K562 (cell line): ENCODE measurements around the gene FAM32A. TPM values are rescaled to one million over a fixed set of nuclear protein-coding genes. Genes with fewer than 3 reads are reported as not detected.

Experiments used
- ATAC-seq: fragments of 200-7000 bp; cut with Tn5 transposase; 3 replicates; pipeline ENCODE4 v1.9.1; 2020; ENCODE audit warnings: moderate library complexity
- BruUV-seq: library from RNA; stranded (reverse); fragments of 400-500 nt; replicated peaks from 2 replicates; lab custom pipeline; 2021; lab: Mats Ljungman, UMichigan
- CTCF ChIA-PET: fragments of 300-600 bp; formaldehyde crosslinking; extraction: SDS; loops from one replicate; lab custom pipeline; 2021; ENCODE audit warnings: low intra/inter-chr PET ratio; lab: Yijun Ruan, JAX
- POLR2A ChIA-PET: fragments of 300-600, 350-650 bp; sonication (Branson Sonifier 250); formaldehyde crosslinking; extraction: SDS; loops from one replicate; lab custom pipeline; 2021; ENCODE audit warnings: antibody characterized with exemption, inconsistent platforms; lab: Yijun Ruan, JAX
- DNase-seq, 4 experiments: peaks; one replicate each; pipeline versions ENCODE4 v3.0.0 to v3.0.0-alpha.2; 2011 to 2018; ENCODE audit warnings: low spot score in 3 of 4, mixed read lengths in 3 of 4; ENCODE audit errors: extremely low read depth in 1 of 4
- FAIRE-seq: peaks from 2 replicates; lab custom pipeline; 2011; peaks lifted over from hg19 to GRCh38; lab: Jason Lieb, UNC
- H2AFZ ChIP-seq: 2 replicates; pipeline ENCODE4 v1.6.0; 2011; ENCODE audit warnings: low read depth, low read length, control low read depth, inconsistent platforms
- H3K27ac ChIP-seq: fragments of 200-600 bp; 3 replicates; pipeline ENCODE4 v1.8.0; 2011; ENCODE audit warnings: low read depth, mild to moderate bottlenecking, control low read depth, inconsistent platforms, low read length, moderate library complexity, mixed read lengths; ENCODE audit errors: extremely low read depth
- H3K27me3 ChIP-seq, 2 experiments: fragments of 300-600 bp in 1 of 2; 2 replicates in 1 of 2; 3 replicates in 1 of 2; pipeline versions ENCODE4 v1.6.0 to v1.8.0; 2011; ENCODE audit warnings: inconsistent platforms in 2 of 2, low read length in 2 of 2, mild to moderate bottlenecking in 1 of 2, mixed read lengths in 1 of 2, moderate library complexity in 1 of 2; ENCODE audit not compliant: control insufficient read depth in 2 of 2, insufficient read depth in 2 of 2
- H3K36me3 ChIP-seq: fragments of 300-600 bp; 3 replicates; pipeline ENCODE4 v1.8.0; 2011; ENCODE audit warnings: mild to moderate bottlenecking, low read length, inconsistent platforms; ENCODE audit not compliant: control insufficient read depth, insufficient read depth
- H3K4me1 ChIP-seq, 2 experiments: fragments of 200-600 bp in 1 of 2; replicated peaks in 1 of 2; 2 replicates in 1 of 2; 3 replicates in 1 of 2; pipeline versions ENCODE4 v1.5.1 to v1.8.0; 2011; ENCODE audit warnings: inconsistent platforms in 2 of 2, low read length in 2 of 2, mild to moderate bottlenecking in 1 of 2, mixed read lengths in 1 of 2, moderate library complexity in 1 of 2; ENCODE audit not compliant: control insufficient read depth in 2 of 2, insufficient read depth in 2 of 2
- H3K4me2 ChIP-seq: 2 replicates; pipeline ENCODE4 v1.6.1; 2011; ENCODE audit warnings: low read length, control low read depth, inconsistent platforms, mixed read lengths; ENCODE audit not compliant: insufficient read depth
- H3K4me3 ChIP-seq: fragments of 200-600 bp; sonication (generic), shearing (Covaris generic); 2 replicates; pipeline ENCODE4 v1.5.1; 2016; ENCODE audit warnings: control low read depth, inconsistent platforms
- H3K79me2 ChIP-seq: fragments of 200-600 bp; 3 replicates; pipeline ENCODE4 v1.8.0; 2011; ENCODE audit warnings: low read length, inconsistent platforms; ENCODE audit not compliant: control insufficient read depth, insufficient read depth
- H3K9ac ChIP-seq, 2 experiments: 2 replicates each; pipeline versions ENCODE4 v1.6.0 to v1.6.1; 2011; ENCODE audit warnings: low read depth in 2 of 2, low read length in 2 of 2, control low read depth in 1 of 2, inconsistent platforms in 1 of 2, mild to moderate bottlenecking in 1 of 2, mixed read lengths in 1 of 2; ENCODE audit not compliant: insufficient read depth in 1 of 2
- H3K9me1 ChIP-seq: one replicate; pipeline ENCODE4 v1.6.0; 2011; ENCODE audit warnings: inconsistent platforms, mild to moderate bottlenecking, low read length, moderate library complexity; ENCODE audit not compliant: control insufficient read depth, insufficient read depth
- H3K9me3 ChIP-seq: replicated peaks from 2 replicates; pipeline ENCODE4 v1.5.1; 2011; ENCODE audit warnings: low read depth, low read length, inconsistent platforms; ENCODE audit not compliant: control insufficient read depth, insufficient read depth
- H4K20me1 ChIP-seq: replicated peaks from 2 replicates; pipeline ENCODE4 v1.6.1; 2011; ENCODE audit warnings: low read length, inconsistent platforms, mixed read lengths; ENCODE audit not compliant: control insufficient read depth, insufficient read depth
- MTA3 ChIP-seq: fragments of 450-650 bp; formaldehyde crosslinking; IDR thresholded peaks from 2 replicates; pipeline ENCODE4 v1.6.1; 2017; ENCODE audit warnings: mild to moderate bottlenecking, borderline replicate concordance
- NR2C1 ChIP-seq, 2 experiments: fragments of 450-650 bp; IDR thresholded peaks; 2 replicates each; pipeline ENCODE4 v1.6.1; 2017; ENCODE audit warnings: mild to moderate bottlenecking in 2 of 2, antibody characterized with exemption in 1 of 2, inconsistent platforms in 1 of 2, missing compliant biosample characterization in 1 of 2, missing genetic modification characterization in 1 of 2
- PREB ChIP-seq: sonication (generic); formaldehyde crosslinking; IDR thresholded peaks from 2 replicates; pipeline ENCODE4 v1.8.1; 2023; ENCODE audit warnings: mild to moderate bottlenecking, missing genetic modification reagents
- SP1 ChIP-seq: sonication (generic); formaldehyde crosslinking; IDR thresholded peaks from 2 replicates; pipeline ENCODE4 v1.8.1; 2022; ENCODE audit warnings: mild to moderate bottlenecking, missing genetic modification reagents
- ZSCAN29 ChIP-seq: fragments of 450-650 bp; IDR thresholded peaks from 2 replicates; pipeline ENCODE4 v1.6.1; 2017
- WGBS: fragments of 100-300 bp; shearing (Covaris generic); methylation state at CpG from one replicate; pipeline ENCODE4 v1.1.6; 2016; ENCODE audit warnings: low coverage, mixed read lengths; ENCODE audit not compliant: insufficient coverage; ENCODE audit errors: missing lambda C conversion rate; 5-methylcytosine and 5-hydroxymethylcytosine counted together
- in situ Hi-C: fragments of 300-500 bp; cut with MboI; formaldehyde crosslinking; loops from 4 replicates; pipeline ENCODE4 v1.15.0; 2018; ENCODE audit warnings: inconsistent platforms, mixed read lengths
- intact Hi-C: fragments of 100-400 bp; cut with micrococcal nuclease; formaldehyde crosslinking; loops from 2 replicates; pipeline ENCODE4 v1.14.2; 2022
- polyA plus RNA-seq, 8 experiments: library from polyadenylated mRNA; depleted of rRNA in 4 of 8; stranded (reverse) in 5 of 8; unstranded in 3 of 8; fragments of >200 nt; fragmentation: Nextera tagmentation in 2 of 8; fragmentation: Illumina TruSeq in 1 of 8; extraction: Ambion mirVana in 2 of 8; extraction: Trizol in 1 of 8; gene quantifications; 2 replicates each; pipeline versions ENCODE4 v1.2.1 to v1.2.3, GENCODE V29; 2011 to 2014; ENCODE audit warnings: inconsistent platforms in 1 of 8, missing spikeins in 1 of 8
- total RNA-seq, 7 experiments: library from RNA; depleted of rRNA in 6 of 7; stranded (reverse); fragments of >200 nt in 6 of 7; fragmentation: Illumina TruSeq in 2 of 7; extraction: Trizol in 2 of 7; gene quantifications; 2 replicates each; pipeline versions ENCODE4 v1.2.1 to v1.2.3, GENCODE V29; 2011 to 2021; ENCODE audit warnings: low replicate concordance in 1 of 7
- TF ChIP-seq, protein P1 (sequence below), 2 experiments: IDR thresholded peaks; 2 replicates each; pipeline ENCODE4 v1.6.1; 2011; ENCODE audit warnings: borderline replicate concordance in 1 of 2, control low read depth in 1 of 2, low read depth in 1 of 2, low read length in 1 of 2, mild to moderate bottlenecking in 1 of 2, mixed read lengths in 1 of 2, moderate library complexity in 1 of 2; ENCODE audit not compliant: insufficient read depth in 1 of 2, insufficient read length in 1 of 2, poor library complexity in 1 of 2, severe bottlenecking in 1 of 2; ENCODE audit errors: extremely low read depth in 1 of 2
- TF ChIP-seq, protein P2 (sequence below): fragments of 450-650 bp; IDR thresholded peaks from 2 replicates; pipeline ENCODE4 v1.6.1; 2017; ENCODE audit warnings: mild to moderate bottlenecking, moderate library complexity
- TF ChIP-seq, protein P3 (sequence below): sonication (generic); formaldehyde crosslinking; IDR thresholded peaks from 2 replicates; pipeline ENCODE4 v1.8.1; 2023; ENCODE audit warnings: mild to moderate bottlenecking, missing genetic modification reagents, moderate library complexity
- TF ChIP-seq, protein P4 (sequence below), 2 experiments: fragments of 450-650 bp; conservative IDR thresholded peaks; 2 replicates each; pipeline ENCODE4 v1.6.1; 2017; ENCODE audit warnings: mild to moderate bottlenecking in 2 of 2, moderate library complexity in 2 of 2
- TF ChIP-seq, protein P5 (sequence below): sonication (generic); formaldehyde crosslinking; IDR thresholded peaks from 2 replicates; pipeline ENCODE4 v1.8.0; 2023; ENCODE audit warnings: mild to moderate bottlenecking, missing genetic modification reagents

The FAM32A gene
- total and polyA plus RNA-seq, 9 of the 15 experiments (the other 6 are each of a cell fraction or from before 2014, with no cell fraction given), result 30.7 to 96.7 (median 73.7) TPM

GRCh38 chr19:16141043-16141442 lies 44.2 kb upstream of the FAM32A start:
- POLR2A ChIA-PET, result interaction anchor here (1.2 kb wide), 1 partner anchor 14 kb away, joined by 4 read pairs; no protein-coding TSS in a partner anchor
- ATAC-seq (peak; percentile 75), FAIRE-seq (no peak), DNase-seq (peak in 3 of 4 experiments; percentile 42 to 56 (median 53))
- BruUV-seq, result no TSS peak
- WGBS, result 7% methylated on average over 4 of the region's 4 CpGs
- H3K9me1 ChIP-seq, result no peaks in the 10 kb centered on the region
- no peaks in the 10 kb centered on the region for H3K9me3 ChIP-seq
- intact Hi-C loops, result no loop called here
- no peaks in the 10 kb centered on the region for H3K36me3 ChIP-seq
- H3K27me3 ChIP-seq, result no peaks in the 10 kb centered on the region; a peak in 1 of 5 replicates
- no peak overlapping the region for H2AFZ ChIP-seq
- H3K4me3 ChIP-seq, result no peak overlapping the region
- CTCF ChIA-PET, result no interaction called here
- H3K27ac ChIP-seq, result peak overlapping the region; percentile 13; the same call in 1 of the 3 replicates
- no peaks in the 10 kb centered on the region for H3K79me2 ChIP-seq
- H4K20me1 ChIP-seq, result no peaks in the 10 kb centered on the region
- no peak overlapping the region for H3K4me2 ChIP-seq
- H3K4me1 ChIP-seq, result peaks cover 0 to 15% of the 10 kb centered on the region in 2 experiments; a peak in 2 of 5 replicates
- in situ Hi-C loops, result no loop called here
- peak overlapping the region in 1 of 2 experiments; percentile 59; a peak in 1 of 4 replicates for H3K9ac ChIP-seq
- TF ChIP-seq, protein P1, sequence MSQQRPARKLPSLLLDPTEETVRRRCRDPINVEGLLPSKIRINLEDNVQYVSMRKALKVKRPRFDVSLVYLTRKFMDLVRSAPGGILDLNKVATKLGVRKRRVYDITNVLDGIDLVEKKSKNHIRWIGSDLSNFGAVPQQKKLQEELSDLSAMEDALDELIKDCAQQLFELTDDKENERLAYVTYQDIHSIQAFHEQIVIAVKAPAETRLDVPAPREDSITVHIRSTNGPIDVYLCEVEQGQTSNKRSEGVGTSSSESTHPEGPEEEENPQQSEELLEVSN (IDR thresholded peaks at IDR 0.05; ENCODE audit: borderline replicate concordance in 1 of 2, extremely low read depth in 1 of 2, insufficient read depth in 1 of 2, insufficient read length in 1 of 2, low read depth in 1 of 2, low read length in 1 of 2, poor library complexity in 1 of 2, severe bottlenecking in 1 of 2), result peak in 1 of 2 experiments; percentile 27
- TF ChIP-seq, protein P2, sequence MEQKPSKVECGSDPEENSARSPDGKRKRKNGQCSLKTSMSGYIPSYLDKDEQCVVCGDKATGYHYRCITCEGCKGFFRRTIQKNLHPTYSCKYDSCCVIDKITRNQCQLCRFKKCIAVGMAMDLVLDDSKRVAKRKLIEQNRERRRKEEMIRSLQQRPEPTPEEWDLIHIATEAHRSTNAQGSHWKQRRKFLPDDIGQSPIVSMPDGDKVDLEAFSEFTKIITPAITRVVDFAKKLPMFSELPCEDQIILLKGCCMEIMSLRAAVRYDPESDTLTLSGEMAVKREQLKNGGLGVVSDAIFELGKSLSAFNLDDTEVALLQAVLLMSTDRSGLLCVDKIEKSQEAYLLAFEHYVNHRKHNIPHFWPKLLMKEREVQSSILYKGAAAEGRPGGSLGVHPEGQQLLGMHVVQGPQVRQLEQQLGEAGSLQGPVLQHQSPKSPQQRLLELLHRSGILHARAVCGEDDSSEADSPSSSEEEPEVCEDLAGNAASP, result no peak
- TF ChIP-seq, protein P3, sequence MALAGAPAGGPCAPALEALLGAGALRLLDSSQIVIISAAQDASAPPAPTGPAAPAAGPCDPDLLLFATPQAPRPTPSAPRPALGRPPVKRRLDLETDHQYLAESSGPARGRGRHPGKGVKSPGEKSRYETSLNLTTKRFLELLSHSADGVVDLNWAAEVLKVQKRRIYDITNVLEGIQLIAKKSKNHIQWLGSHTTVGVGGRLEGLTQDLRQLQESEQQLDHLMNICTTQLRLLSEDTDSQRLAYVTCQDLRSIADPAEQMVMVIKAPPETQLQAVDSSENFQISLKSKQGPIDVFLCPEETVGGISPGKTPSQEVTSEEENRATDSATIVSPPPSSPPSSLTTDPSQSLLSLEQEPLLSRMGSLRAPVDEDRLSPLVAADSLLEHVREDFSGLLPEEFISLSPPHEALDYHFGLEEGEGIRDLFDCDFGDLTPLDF (CRISPR knock-in tag), result no peak
- TF ChIP-seq PREB (CRISPR knock-in tag) (no peak), NR2C1 (IDR thresholded peaks at IDR 0.05) (peak; percentile 52), NR2C1 (tag; IDR thresholded peaks at IDR 0.05) (no peak), MTA3 (no peak), SP1 (CRISPR knock-in tag) (no peak), ZSCAN29 (no peak)
- TF ChIP-seq, protein P4, sequence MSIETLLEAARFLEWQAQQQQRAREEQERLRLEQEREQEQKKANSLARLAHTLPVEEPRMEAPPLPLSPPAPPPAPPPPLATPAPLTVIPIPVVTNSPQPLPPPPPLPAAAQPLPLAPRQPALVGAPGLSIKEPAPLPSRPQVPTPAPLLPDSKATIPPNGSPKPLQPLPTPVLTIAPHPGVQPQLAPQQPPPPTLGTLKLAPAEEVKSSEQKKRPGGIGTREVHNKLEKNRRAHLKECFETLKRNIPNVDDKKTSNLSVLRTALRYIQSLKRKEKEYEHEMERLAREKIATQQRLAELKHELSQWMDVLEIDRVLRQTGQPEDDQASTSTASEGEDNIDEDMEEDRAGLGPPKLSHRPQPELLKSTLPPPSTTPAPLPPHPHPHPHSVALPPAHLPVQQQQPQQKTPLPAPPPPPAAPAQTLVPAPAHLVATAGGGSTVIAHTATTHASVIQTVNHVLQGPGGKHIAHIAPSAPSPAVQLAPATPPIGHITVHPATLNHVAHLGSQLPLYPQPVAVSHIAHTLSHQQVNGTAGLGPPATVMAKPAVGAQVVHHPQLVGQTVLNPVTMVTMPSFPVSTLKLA (conservative IDR thresholded peaks at IDR 0.05), result peak; percentile 60 to 77; a peak in 3 of 4 replicates
- TF ChIP-seq, protein P5, sequence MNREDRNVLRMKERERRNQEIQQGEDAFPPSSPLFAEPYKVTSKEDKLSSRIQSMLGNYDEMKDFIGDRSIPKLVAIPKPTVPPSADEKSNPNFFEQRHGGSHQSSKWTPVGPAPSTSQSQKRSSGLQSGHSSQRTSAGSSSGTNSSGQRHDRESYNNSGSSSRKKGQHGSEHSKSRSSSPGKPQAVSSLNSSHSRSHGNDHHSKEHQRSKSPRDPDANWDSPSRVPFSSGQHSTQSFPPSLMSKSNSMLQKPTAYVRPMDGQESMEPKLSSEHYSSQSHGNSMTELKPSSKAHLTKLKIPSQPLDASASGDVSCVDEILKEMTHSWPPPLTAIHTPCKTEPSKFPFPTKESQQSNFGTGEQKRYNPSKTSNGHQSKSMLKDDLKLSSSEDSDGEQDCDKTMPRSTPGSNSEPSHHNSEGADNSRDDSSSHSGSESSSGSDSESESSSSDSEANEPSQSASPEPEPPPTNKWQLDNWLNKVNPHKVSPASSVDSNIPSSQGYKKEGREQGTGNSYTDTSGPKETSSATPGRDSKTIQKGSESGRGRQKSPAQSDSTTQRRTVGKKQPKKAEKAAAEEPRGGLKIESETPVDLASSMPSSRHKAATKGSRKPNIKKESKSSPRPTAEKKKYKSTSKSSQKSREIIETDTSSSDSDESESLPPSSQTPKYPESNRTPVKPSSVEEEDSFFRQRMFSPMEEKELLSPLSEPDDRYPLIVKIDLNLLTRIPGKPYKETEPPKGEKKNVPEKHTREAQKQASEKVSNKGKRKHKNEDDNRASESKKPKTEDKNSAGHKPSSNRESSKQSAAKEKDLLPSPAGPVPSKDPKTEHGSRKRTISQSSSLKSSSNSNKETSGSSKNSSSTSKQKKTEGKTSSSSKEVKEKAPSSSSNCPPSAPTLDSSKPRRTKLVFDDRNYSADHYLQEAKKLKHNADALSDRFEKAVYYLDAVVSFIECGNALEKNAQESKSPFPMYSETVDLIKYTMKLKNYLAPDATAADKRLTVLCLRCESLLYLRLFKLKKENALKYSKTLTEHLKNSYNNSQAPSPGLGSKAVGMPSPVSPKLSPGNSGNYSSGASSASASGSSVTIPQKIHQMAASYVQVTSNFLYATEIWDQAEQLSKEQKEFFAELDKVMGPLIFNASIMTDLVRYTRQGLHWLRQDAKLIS (CRISPR knock-in tag), result no peak
